Neural progenitor cell (in vitro differentiated cells): ENCODE results near the gene B4GALT5.

ENCODE experiments used
- EZH2 ChIP-seq: fragments of 200-600 bp; sonication (generic); IDR thresholded peaks from 2 replicates; pipeline ENCODE4 v1.6.1; 2017; ENCODE audit warnings: antibody characterized with exemption, mild to moderate bottlenecking, moderate library complexity
- EZH2phosphoT487 ChIP-seq: fragments of 200-600 bp; sonication (generic); IDR thresholded peaks from 2 replicates; pipeline ENCODE4 v1.6.1; 2017; ENCODE audit warnings: antibody characterized with exemption
- TF ChIP-seq, protein P1 (sequence below): fragments of 200-600 bp; sonication (generic); IDR thresholded peaks from 2 replicates; pipeline ENCODE4 v1.5.1; 2017; ENCODE audit warnings: antibody characterized with exemption, mild to moderate bottlenecking

DNA sequence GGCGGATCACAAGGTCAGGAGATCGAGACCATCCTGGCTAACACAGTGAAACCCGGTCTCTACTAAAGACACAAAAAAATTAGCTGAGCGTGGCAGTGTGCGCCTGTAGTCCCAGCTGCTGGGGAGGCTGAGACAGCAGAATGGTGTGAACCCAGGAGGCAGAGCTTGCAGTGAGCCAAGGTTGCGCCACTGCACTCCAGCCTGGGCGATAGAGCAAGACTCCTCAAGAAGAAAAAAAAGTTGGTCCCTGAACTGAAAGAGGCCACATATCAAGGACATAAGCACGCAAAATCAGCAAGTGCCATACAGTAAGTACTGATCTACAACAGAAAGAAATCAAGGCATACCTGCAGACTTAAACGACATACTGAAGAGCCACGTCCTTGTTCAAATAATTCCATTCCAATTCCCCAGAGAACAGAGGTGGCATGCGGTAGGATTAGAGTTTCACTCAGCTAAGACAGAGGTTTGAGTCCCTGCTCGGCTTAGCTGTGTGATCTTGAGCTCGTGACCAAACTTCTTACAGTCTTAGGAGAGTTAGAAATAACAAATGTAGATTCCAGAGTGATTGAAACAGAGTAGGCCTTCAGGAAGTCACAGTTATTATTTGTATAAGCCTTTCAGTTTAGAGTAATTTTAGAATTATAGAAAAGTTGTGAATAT lies 29.2 kb downstream of the B4GALT5 start:
- TF ChIP-seq, protein P1, sequence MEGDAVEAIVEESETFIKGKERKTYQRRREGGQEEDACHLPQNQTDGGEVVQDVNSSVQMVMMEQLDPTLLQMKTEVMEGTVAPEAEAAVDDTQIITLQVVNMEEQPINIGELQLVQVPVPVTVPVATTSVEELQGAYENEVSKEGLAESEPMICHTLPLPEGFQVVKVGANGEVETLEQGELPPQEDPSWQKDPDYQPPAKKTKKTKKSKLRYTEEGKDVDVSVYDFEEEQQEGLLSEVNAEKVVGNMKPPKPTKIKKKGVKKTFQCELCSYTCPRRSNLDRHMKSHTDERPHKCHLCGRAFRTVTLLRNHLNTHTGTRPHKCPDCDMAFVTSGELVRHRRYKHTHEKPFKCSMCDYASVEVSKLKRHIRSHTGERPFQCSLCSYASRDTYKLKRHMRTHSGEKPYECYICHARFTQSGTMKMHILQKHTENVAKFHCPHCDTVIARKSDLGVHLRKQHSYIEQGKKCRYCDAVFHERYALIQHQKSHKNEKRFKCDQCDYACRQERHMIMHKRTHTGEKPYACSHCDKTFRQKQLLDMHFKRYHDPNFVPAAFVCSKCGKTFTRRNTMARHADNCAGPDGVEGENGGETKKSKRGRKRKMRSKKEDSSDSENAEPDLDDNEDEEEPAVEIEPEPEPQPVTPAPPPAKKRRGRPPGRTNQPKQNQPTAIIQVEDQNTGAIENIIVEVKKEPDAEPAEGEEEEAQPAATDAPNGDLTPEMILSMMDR = no peak
- no peak for TF ChIP-seq EZH2phosphoT487
- TF ChIP-seq EZH2 = no peak
